Chondrocyte (in vitro differentiated cells): Measurements from ENCODE around the gene IL22. TPM values are rescaled to one million over a fixed set of nuclear protein-coding genes. Genes with fewer than 3 reads are reported as not detected.

Experiments
- DNase-seq: peaks from one replicate; pipeline ENCODE4 v3.0.0; 2021; ENCODE audit warnings: mixed read lengths, low spot score
- H3K27ac Mint-ChIP-seq: one replicate; pipeline ENCODE4 v1.8.0; 2021; ENCODE audit warnings: mild to moderate bottlenecking, moderate library complexity, mixed read lengths; ENCODE audit not compliant: unreplicated experiment
- H3K27me3 Mint-ChIP-seq: 2 replicates; pipeline ENCODE4 v1.8.0; 2021; ENCODE audit warnings: low read depth, mixed read lengths
- H3K36me3 Mint-ChIP-seq: 2 replicates; pipeline ENCODE4 v1.8.0; 2021; ENCODE audit warnings: low read depth, mixed read lengths
- H3K4me1 Mint-ChIP-seq: 2 replicates; pipeline ENCODE4 v1.8.0; 2021; ENCODE audit warnings: low read depth, mild to moderate bottlenecking, mixed read lengths
- H3K4me3 Mint-ChIP-seq: one replicate; pipeline ENCODE4 v1.8.0; 2021; ENCODE audit warnings: mild to moderate bottlenecking, moderate library complexity, mixed read lengths; ENCODE audit not compliant: unreplicated experiment
- H3K9me3 Mint-ChIP-seq: 2 replicates; pipeline ENCODE4 v1.8.0; 2021; ENCODE audit warnings: low read depth, mixed read lengths
- long read RNA-seq: library from polyadenylated mRNA; stranded (forward); transcript quantifications from one replicate; pipeline ENCODE4 v2.0.0, GENCODE V29; 2021
- total RNA-seq: library from RNA; stranded (reverse); gene quantifications from 3 replicates; pipeline ENCODE4 v1.2.1, GENCODE V29; 2021
- TF ChIP-seq, protein P1 (sequence below): fragments of 200-600 bp; sonication (generic); IDR thresholded peaks from 2 replicates; pipeline ENCODE4 v1.5.0; 2021; ENCODE audit warnings: antibody characterized with exemption, mild to moderate bottlenecking, moderate library complexity

IL22 gene
- not detected in 3 replicates for total RNA-seq
- long read RNA-seq = 0 reads

GRCh38 chr12:68253504-68253903 lies at the start of gene IL22:
IL22 (minus strand) TSS chr12:68253604; CDS start chr12:68253448, 156 bp downstream.
- H3K27me3 Mint-ChIP-seq = no peaks in the 10 kb centered on the region
- H3K9me3 Mint-ChIP-seq = no peaks in the 10 kb centered on the region
- H3K36me3 Mint-ChIP-seq = no peaks in the 10 kb centered on the region
- TF ChIP-seq, protein P1, sequence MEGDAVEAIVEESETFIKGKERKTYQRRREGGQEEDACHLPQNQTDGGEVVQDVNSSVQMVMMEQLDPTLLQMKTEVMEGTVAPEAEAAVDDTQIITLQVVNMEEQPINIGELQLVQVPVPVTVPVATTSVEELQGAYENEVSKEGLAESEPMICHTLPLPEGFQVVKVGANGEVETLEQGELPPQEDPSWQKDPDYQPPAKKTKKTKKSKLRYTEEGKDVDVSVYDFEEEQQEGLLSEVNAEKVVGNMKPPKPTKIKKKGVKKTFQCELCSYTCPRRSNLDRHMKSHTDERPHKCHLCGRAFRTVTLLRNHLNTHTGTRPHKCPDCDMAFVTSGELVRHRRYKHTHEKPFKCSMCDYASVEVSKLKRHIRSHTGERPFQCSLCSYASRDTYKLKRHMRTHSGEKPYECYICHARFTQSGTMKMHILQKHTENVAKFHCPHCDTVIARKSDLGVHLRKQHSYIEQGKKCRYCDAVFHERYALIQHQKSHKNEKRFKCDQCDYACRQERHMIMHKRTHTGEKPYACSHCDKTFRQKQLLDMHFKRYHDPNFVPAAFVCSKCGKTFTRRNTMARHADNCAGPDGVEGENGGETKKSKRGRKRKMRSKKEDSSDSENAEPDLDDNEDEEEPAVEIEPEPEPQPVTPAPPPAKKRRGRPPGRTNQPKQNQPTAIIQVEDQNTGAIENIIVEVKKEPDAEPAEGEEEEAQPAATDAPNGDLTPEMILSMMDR = no peak
- no peak within 1 kb of the TSS for H3K4me3 Mint-ChIP-seq
- DNase-seq = no peak
- H3K27ac Mint-ChIP-seq = no peak within 1 kb of the TSS
- peaks cover under 1% of the 10 kb centered on the region for H3K4me1 Mint-ChIP-seq

GRCh38 chr12:68297929-68298328 lies 44.5 kb upstream of the IL22 start:
- H3K27ac Mint-ChIP-seq = no peak overlapping the region
- peaks cover 20% of the 10 kb centered on the region for H3K9me3 Mint-ChIP-seq
- TF ChIP-seq, protein P1 = no peak
- H3K36me3 Mint-ChIP-seq = peaks cover 36% of the 10 kb centered on the region
- peaks cover 19% of the 10 kb centered on the region for H3K4me1 Mint-ChIP-seq
- DNase-seq = no peak
- no peak overlapping the region for H3K4me3 Mint-ChIP-seq
- H3K27me3 Mint-ChIP-seq = no peaks in the 10 kb centered on the region

DNA sequence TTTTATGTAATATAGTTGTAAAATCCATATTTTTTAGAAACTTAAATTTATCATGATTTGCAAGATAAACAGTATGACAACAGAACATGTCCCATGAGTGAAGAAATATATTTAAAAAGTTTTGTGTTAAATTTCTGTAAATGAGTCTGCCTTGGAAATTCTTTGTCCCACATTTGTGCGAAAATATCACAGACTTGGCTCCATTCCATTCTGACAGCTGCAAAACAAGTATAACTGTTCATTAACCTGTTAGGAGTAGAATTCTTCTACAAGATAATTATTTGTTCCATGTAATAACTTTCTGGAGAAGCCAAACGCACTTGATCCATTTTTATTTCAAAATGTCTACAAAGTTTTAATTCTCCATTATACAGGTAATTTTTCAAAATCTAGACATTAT lies 40.8 kb upstream of the IL22 start:
- peaks cover 10% of the 10 kb centered on the region for H3K36me3 Mint-ChIP-seq
- TF ChIP-seq, protein P1 = no peak
- H3K4me1 Mint-ChIP-seq = peaks cover 19% of the 10 kb centered on the region
- no peak overlapping the region for H3K27ac Mint-ChIP-seq
- H3K4me3 Mint-ChIP-seq = no peak overlapping the region
- no peaks in the 10 kb centered on the region for H3K27me3 Mint-ChIP-seq
- H3K9me3 Mint-ChIP-seq = peaks cover 3% of the 10 kb centered on the region
- DNase-seq = no peak

DNA sequence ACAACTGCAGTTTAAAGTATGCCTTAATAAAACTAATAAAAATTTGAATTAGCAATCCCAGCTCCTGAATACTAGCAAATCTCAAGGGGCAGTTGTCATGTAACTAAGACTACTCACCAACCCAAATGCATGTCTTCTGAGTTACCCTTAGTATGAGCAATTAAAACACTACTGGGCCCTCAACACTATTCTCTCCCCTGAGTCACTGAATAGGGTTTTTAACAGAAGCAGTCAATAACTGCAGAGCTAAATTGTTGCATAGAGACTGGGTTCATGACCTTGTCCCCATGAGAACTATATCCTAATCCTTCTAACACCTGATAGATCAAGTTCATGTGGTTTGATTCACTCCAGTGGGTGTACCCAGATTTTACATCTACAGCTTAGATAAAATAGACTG lies 39.9 kb upstream of the IL22 start:
- Mint-ChIP-seq H3K36me3 (peaks cover 7% of the 10 kb centered on the region), H3K9me3 (no peaks in the 10 kb centered on the region), H3K4me3 (no peak overlapping the region), H3K27me3 (no peaks in the 10 kb centered on the region), H3K4me1 (peaks cover 19% of the 10 kb centered on the region), H3K27ac (no peak overlapping the region)
- DNase-seq = no peak
- TF ChIP-seq, protein P1 = no peak

GRCh38 chr12:68292151-68292943 lies 38.9 kb upstream of the IL22 start:
- no peak for DNase-seq
- no peak overlapping the region for H3K4me3 Mint-ChIP-seq
- peaks cover 7% of the 10 kb centered on the region for H3K36me3 Mint-ChIP-seq
- TF ChIP-seq, protein P1 = no peak
- H3K27ac Mint-ChIP-seq = no peak overlapping the region
- H3K9me3 Mint-ChIP-seq = no peaks in the 10 kb centered on the region
- no peaks in the 10 kb centered on the region for H3K27me3 Mint-ChIP-seq
- peaks cover 19% of the 10 kb centered on the region for H3K4me1 Mint-ChIP-seq
